Hepatocyte (in vitro differentiated cells): ENCODE data around the gene EXOC6B. TPM values are rescaled to one million over a fixed set of nuclear protein-coding genes. Genes with fewer than 3 reads are reported as not detected.

Experiments
- DNase-seq: peaks from one replicate; pipeline ENCODE4 v3.0.0-alpha.2; 2016; ENCODE audit warnings: low spot score
- H2AFZ ChIP-seq: fragments of 200-600 bp; sonication (generic); 2 replicates; pipeline ENCODE4 v1.6.0; 2016; ENCODE audit warnings: antibody characterized with exemption, mild to moderate bottlenecking
- H3K27ac ChIP-seq: fragments of 200-600 bp; sonication (generic); 2 replicates; pipeline ENCODE4 v1.5.1; 2016; ENCODE audit warnings: mild to moderate bottlenecking
- H3K27me3 ChIP-seq: fragments of 200-600 bp; sonication (generic); 2 replicates; pipeline ENCODE4 v1.6.1; 2016
- H3K36me3 ChIP-seq: fragments of 200-600 bp; sonication (generic); replicated peaks from 2 replicates; pipeline ENCODE4 v1.5.1; 2016; ENCODE audit warnings: low read depth; ENCODE audit not compliant: insufficient read depth
- H3K4me1 ChIP-seq: fragments of 200-600 bp; sonication (generic); 2 replicates; pipeline ENCODE4 v1.5.1; 2016; ENCODE audit warnings: mild to moderate bottlenecking, moderate library complexity; ENCODE audit not compliant: insufficient read depth
- H3K4me2 ChIP-seq: fragments of 200-600 bp; sonication (generic); 2 replicates; pipeline ENCODE4 v1.6.0; 2016
- H3K4me3 ChIP-seq: fragments of 200-600 bp; sonication (generic); 2 replicates; pipeline ENCODE4 v1.5.1; 2016; ENCODE audit warnings: mild to moderate bottlenecking
- H3K79me2 ChIP-seq: fragments of 200-600 bp; sonication (generic); 2 replicates; pipeline ENCODE4 v1.6.0; 2017; ENCODE audit warnings: mild to moderate bottlenecking
- H3K9me2 ChIP-seq: fragments of 200-600 bp; sonication (generic); replicated peaks from 2 replicates; pipeline ENCODE4 v1.6.0; 2017; ENCODE audit warnings: mild to moderate bottlenecking; ENCODE audit not compliant: insufficient read depth
- H3K9me3 ChIP-seq: fragments of 200-600 bp; sonication (generic); 2 replicates; pipeline ENCODE4 v1.5.1; 2016; ENCODE audit warnings: low read depth, mild to moderate bottlenecking
- H4K20me1 ChIP-seq: fragments of 200-600 bp; sonication (generic); 2 replicates; pipeline ENCODE4 v1.6.0; 2016; ENCODE audit warnings: mild to moderate bottlenecking; ENCODE audit not compliant: insufficient read depth, poor library complexity, severe bottlenecking
- CTCF ChIP-seq: fragments of 200-600 bp; sonication (generic); IDR thresholded peaks from 2 replicates; pipeline ENCODE4 v1.5.1; 2016; ENCODE audit warnings: antibody characterized with exemption, mild to moderate bottlenecking; ENCODE audit not compliant: poor library complexity
- EZH2 ChIP-seq: fragments of 200-600 bp; sonication (generic); IDR thresholded peaks from 2 replicates; pipeline ENCODE4 v1.6.1; 2016; ENCODE audit warnings: antibody characterized with exemption, mild to moderate bottlenecking, borderline replicate concordance
- EZH2phosphoT487 ChIP-seq: fragments of 200-600 bp; sonication (generic); IDR thresholded peaks from one replicate; pipeline ENCODE4 v1.6.1; 2018; ENCODE audit warnings: antibody characterized with exemption, mild to moderate bottlenecking, low read depth, moderate library complexity; ENCODE audit not compliant: unreplicated experiment, severe bottlenecking
- WGBS: methylation state at CpG from one replicate; pipeline ENCODE4 v1.1.6; 2016; ENCODE audit warnings: low lambda C conversion rate; ENCODE audit errors: missing lambda C conversion rate; 5-methylcytosine and 5-hydroxymethylcytosine counted together
- polyA plus RNA-seq: library from polyadenylated mRNA; unstranded; fragments of >200 nt; fragmentation: Nextera tagmentation; extraction: Ambion mirVana; gene quantifications from 2 replicates; pipeline ENCODE4 v1.2.1, GENCODE V29; 2016
- small RNA-seq: library from RNA; depleted of rRNA; stranded (forward); fragments of <200 nt; gene quantifications from one replicate; pipeline ENCODE3, GENCODE V24; 2014
- total RNA-seq: library from RNA; depleted of rRNA; stranded (reverse); fragments of >200 nt; gene quantifications from 2 replicates; pipeline ENCODE4 v1.2.3, GENCODE V29; 2014

The EXOC6B gene
- total and polyA plus RNA-seq, 2 experiments from 2014 or later, result 11.8 to 36.2 TPM

- Histone ChIP-seq H3K4me2 (no peak overlapping the region), H3K9me2 (no peaks in the 10 kb centered on the region), H3K9me3 (no peaks in the 10 kb centered on the region), H2AFZ (no peak overlapping the region), H3K27me3 (peaks cover 4% of the 10 kb centered on the region), H3K27ac (no peak overlapping the region), H3K4me3 (no peak overlapping the region), H3K4me1 (peaks cover 10% of the 10 kb centered on the region), H3K36me3 (no peaks in the 10 kb centered on the region), H3K79me2 (no peaks in the 10 kb centered on the region), H4K20me1 (no peaks in the 10 kb centered on the region)
- WGBS, result 87% methylated on average over 20 of the region's 24 CpGs
- DNase-seq, result no peak
- TF ChIP-seq CTCF (no peak), EZH2 (no peak), EZH2phosphoT487 (no peak)
These were observed 697.6 kb downstream of the EXOC6B start for GRCh38 chr2:72128059-72128842.

GRCh38 chr2:72127401-72128058 is 698.3 kb downstream of the EXOC6B start:
- Histone ChIP-seq H4K20me1 (no peaks in the 10 kb centered on the region), H3K27ac (no peak overlapping the region), H3K79me2 (no peaks in the 10 kb centered on the region), H3K4me3 (no peak overlapping the region), H3K9me2 (no peaks in the 10 kb centered on the region), H3K9me3 (no peaks in the 10 kb centered on the region), H3K27me3 (peaks cover 4% of the 10 kb centered on the region), H2AFZ (no peak overlapping the region), H3K4me1 (peaks cover 10% of the 10 kb centered on the region), H3K4me2 (no peak overlapping the region), H3K36me3 (no peaks in the 10 kb centered on the region)
- DNase-seq, result no peak
- 89% methylated on average over 21 of the region's 21 CpGs for WGBS
- TF ChIP-seq EZH2phosphoT487 (no peak), CTCF (no peak), EZH2 (no peak)

GRCh38 chr2:72126186-72127100 is 699.4 kb downstream of the EXOC6B start:
- Histone ChIP-seq H3K9me2 (no peaks in the 10 kb centered on the region), H3K27ac (no peak overlapping the region), H3K9me3 (no peaks in the 10 kb centered on the region), H3K36me3 (no peaks in the 10 kb centered on the region), H4K20me1 (no peaks in the 10 kb centered on the region), H3K27me3 (peaks cover 4% of the 10 kb centered on the region), H3K4me1 (peaks cover 10% of the 10 kb centered on the region), H3K79me2 (no peaks in the 10 kb centered on the region), H3K4me2 (no peak overlapping the region), H3K4me3 (no peak overlapping the region), H2AFZ (no peak overlapping the region)
- 94% methylated on average over 10 of the region's 10 CpGs for WGBS
- no peak for DNase-seq
- TF ChIP-seq EZH2phosphoT487 (no peak), CTCF (no peak), EZH2 (no peak)

Small RNA genes lying within 50 kb of the gene (small RNA-seq; reads per million reads assigned to genes)
- gene RF00592, result not detected
- not detected for gene RNU2-39P

Other genes with a start within 250 kb of the EXOC6B start
- 44.8 and 48.3 TPM in 2 replicates for gene SPR, start 61.4 kb upstream of the EXOC6B start, total RNA-seq
- gene SPR, start 61.4 kb upstream of the EXOC6B start, polyA plus RNA-seq, result 55.3 and 63.3 TPM in 2 replicates
- gene EMX1, start 91.5 kb upstream of the EXOC6B start, total RNA-seq, result 0.12 and 1.2 TPM in 2 replicates
- 0.16 and 0.34 TPM in 2 replicates for gene EMX1, start 91.5 kb upstream of the EXOC6B start, polyA plus RNA-seq
- 25.7 and 34.6 TPM in 2 replicates for gene SFXN5, start 245.7 kb upstream of the EXOC6B start, total RNA-seq
- gene SFXN5, start 245.7 kb upstream of the EXOC6B start, polyA plus RNA-seq, result 25.8 and 26.1 TPM in 2 replicates